Measurements from ENCODE around the gene RHBDL2. TPM values are rescaled to one million over a fixed set of nuclear protein-coding genes. Genes with fewer than 3 reads are reported as not detected.

Gene RHBDL2
- total and polyA plus RNA-seq, 2 of the 13 experiments (the other 11 are each of a cell fraction or from before 2014, with no cell fraction given), result 3.3 to 5.4 TPM

DNA sequence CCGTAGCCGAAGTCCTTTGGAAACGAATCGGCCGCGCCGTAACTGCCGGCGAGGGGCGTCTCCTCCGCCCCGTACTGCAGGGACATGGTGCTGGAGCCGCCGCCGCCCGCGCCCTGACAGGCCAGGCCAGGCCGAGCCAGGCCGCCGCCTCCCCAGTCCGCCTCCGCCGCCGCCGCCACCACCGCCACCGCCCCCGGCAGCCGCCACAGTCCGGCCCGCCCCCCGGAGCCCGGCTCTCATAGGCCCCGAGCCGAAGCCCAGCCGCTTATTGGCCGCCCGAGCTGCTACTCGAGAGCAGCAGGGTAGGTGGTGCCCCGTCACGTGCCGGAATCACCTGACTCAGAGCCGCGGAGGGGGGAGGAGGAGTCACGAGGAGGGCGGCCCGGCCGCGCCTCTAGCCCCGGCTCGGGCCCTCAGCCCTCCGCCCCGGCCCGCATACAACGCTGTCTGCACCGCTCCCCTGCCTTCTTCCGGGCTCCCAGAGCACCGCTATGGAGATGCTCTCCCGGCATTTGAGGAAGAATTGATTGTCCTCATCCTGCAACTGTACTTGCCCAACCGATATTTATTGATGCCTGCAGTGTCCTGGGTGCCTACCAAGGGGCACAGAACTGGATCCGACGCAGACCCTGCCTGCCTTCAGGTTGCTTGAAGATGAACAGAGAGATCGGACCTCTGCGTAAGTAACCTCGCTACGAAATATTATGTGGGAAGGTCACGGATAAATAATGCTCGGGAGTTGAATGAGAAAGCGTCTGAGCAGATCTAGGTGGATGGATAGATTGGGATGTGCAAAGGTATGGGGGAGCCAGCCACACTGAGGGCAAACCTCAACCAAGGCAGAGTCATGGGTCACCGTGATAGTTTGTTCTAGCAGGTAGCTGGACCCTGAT is 81.8 kb downstream of the RHBDL2 start, which contains the start of gene RRAGC (continued):
- TF ChIP-seq, protein P1, sequence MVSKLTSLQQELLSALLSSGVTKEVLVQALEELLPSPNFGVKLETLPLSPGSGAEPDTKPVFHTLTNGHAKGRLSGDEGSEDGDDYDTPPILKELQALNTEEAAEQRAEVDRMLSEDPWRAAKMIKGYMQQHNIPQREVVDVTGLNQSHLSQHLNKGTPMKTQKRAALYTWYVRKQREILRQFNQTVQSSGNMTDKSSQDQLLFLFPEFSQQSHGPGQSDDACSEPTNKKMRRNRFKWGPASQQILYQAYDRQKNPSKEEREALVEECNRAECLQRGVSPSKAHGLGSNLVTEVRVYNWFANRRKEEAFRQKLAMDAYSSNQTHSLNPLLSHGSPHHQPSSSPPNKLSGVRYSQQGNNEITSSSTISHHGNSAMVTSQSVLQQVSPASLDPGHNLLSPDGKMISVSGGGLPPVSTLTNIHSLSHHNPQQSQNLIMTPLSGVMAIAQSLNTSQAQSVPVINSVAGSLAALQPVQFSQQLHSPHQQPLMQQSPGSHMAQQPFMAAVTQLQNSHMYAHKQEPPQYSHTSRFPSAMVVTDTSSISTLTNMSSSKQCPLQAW (CRISPR knock-in tag; IDR thresholded peaks at IDR 0.05), result peak; percentile 82
- TF ChIP-seq ZNF724P (CRISPR knock-in tag; IDR thresholded peaks at IDR 0.05; ENCODE audit: borderline replicate concordance) (peak; percentile 4; the same call in 1 of the 2 replicates), REPIN1 (CRISPR knock-in tag; IDR thresholded peaks at IDR 0.05; ENCODE audit: borderline replicate concordance, low read depth) (no peak), MATR3 (CRISPR knock-in tag; IDR thresholded peaks at IDR 0.05) (no peak), IRX3 (CRISPR knock-in tag; IDR thresholded peaks at IDR 0.05; ENCODE audit: borderline replicate concordance, low read depth) (0 out of 2 replicates have a peak, but pooled peaks have one; percentile 31), MXI1 (IDR thresholded peaks at IDR 0.05; ENCODE audit: borderline replicate concordance, low read depth, low read length) (peak; percentile 85; the same call in 1 of the 3 replicates)
- TF ChIP-seq, protein P2, sequence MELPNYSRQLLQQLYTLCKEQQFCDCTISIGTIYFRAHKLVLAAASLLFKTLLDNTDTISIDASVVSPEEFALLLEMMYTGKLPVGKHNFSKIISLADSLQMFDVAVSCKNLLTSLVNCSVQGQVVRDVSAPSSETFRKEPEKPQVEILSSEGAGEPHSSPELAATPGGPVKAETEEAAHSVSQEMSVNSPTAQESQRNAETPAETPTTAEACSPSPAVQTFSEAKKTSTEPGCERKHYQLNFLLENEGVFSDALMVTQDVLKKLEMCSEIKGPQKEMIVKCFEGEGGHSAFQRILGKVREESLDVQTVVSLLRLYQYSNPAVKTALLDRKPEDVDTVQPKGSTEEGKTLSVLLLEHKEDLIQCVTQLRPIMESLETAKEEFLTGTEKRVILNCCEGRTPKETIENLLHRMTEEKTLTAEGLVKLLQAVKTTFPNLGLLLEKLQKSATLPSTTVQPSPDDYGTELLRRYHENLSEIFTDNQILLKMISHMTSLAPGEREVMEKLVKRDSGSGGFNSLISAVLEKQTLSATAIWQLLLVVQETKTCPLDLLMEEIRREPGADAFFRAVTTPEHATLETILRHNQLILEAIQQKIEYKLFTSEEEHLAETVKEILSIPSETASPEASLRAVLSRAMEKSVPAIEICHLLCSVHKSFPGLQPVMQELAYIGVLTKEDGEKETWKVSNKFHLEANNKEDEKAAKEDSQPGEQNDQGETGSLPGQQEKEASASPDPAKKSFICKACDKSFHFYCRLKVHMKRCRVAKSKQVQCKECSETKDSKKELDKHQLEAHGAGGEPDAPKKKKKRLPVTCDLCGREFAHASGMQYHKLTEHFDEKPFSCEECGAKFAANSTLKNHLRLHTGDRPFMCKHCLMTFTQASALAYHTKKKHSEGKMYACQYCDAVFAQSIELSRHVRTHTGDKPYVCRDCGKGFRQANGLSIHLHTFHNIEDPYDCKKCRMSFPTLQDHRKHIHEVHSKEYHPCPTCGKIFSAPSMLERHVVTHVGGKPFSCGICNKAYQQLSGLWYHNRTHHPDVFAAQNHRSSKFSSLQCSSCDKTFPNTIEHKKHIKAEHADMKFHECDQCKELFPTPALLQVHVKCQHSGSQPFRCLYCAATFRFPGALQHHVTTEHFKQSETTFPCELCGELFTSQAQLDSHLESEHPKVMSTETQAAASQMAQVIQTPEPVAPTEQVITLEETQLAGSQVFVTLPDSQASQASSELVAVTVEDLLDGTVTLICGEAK (IDR thresholded peaks at IDR 0.05), result no peak
- TF ChIP-seq, protein P2 (CRISPR knock-in tag; IDR thresholded peaks at IDR 0.05), result 0 out of 2 replicates have a peak, but pooled peaks have one; percentile 22
- TF ChIP-seq, protein P3, sequence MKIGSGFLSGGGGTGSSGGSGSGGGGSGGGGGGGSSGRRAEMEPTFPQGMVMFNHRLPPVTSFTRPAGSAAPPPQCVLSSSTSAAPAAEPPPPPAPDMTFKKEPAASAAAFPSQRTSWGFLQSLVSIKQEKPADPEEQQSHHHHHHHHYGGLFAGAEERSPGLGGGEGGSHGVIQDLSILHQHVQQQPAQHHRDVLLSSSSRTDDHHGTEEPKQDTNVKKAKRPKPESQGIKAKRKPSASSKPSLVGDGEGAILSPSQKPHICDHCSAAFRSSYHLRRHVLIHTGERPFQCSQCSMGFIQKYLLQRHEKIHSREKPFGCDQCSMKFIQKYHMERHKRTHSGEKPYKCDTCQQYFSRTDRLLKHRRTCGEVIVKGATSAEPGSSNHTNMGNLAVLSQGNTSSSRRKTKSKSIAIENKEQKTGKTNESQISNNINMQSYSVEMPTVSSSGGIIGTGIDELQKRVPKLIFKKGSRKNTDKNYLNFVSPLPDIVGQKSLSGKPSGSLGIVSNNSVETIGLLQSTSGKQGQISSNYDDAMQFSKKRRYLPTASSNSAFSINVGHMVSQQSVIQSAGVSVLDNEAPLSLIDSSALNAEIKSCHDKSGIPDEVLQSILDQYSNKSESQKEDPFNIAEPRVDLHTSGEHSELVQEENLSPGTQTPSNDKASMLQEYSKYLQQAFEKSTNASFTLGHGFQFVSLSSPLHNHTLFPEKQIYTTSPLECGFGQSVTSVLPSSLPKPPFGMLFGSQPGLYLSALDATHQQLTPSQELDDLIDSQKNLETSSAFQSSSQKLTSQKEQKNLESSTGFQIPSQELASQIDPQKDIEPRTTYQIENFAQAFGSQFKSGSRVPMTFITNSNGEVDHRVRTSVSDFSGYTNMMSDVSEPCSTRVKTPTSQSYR (CRISPR knock-in tag; IDR thresholded peaks at IDR 0.05; ENCODE audit: borderline replicate concordance), result peak; percentile 70; the same call in 1 of the 2 replicates
- TF ChIP-seq, protein P4, sequence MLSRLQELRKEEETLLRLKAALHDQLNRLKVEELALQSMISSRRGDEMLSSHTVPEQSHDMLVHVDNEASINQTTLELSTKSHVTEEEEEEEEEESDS (CRISPR knock-in tag; IDR thresholded peaks at IDR 0.05; ENCODE audit: borderline replicate concordance), result 0 out of 2 replicates have a peak, but pooled peaks have one; percentile 42
- TF ChIP-seq, protein P5, sequence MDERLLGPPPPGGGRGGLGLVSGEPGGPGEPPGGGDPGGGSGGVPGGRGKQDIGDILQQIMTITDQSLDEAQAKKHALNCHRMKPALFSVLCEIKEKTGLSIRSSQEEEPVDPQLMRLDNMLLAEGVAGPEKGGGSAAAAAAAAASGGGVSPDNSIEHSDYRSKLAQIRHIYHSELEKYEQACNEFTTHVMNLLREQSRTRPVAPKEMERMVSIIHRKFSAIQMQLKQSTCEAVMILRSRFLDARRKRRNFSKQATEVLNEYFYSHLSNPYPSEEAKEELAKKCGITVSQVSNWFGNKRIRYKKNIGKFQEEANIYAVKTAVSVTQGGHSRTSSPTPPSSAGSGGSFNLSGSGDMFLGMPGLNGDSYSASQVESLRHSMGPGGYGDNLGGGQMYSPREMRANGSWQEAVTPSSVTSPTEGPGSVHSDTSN (CRISPR knock-in tag; IDR thresholded peaks at IDR 0.05), result peak; percentile 90
